ENCODE data around the gene ACAT2. TPM values are rescaled to one million over a fixed set of nuclear protein-coding genes. Genes with fewer than 3 reads are reported as not detected.

ACAT2 gene
- total RNA-seq, 6 experiments from 2014 or later, result 11.2 to 120 (median 52.2) TPM

- Histone ChIP-seq H3K4me1 (no peaks in the 10 kb centered on the region), H3K4me3 (no peak overlapping the region), H3K27me3 (no peaks in the 10 kb centered on the region), H3K27ac (no peak overlapping the region), H3K9me3 (no peaks in the 10 kb centered on the region), H3K36me3 (peaks cover 0 to 61% (median 13%) of the 10 kb centered on the region in 4 donors)
- TF ChIP-seq POLR2A (IDR thresholded peaks at IDR 0.05) (no peak), CTCF (IDR thresholded peaks at IDR 0.05) (no peak)
- 24% methylated on average over 1 of the region's 1 CpG for WGBS (ENCODE audit: insufficient coverage, low coverage, low lambda C conversion rate, missing lambda C conversion rate)
- no peak for DNase-seq
- intact Hi-C loops (cut with DNase I), result no loop called here
- ATAC-seq, result no peak
Observed at GRCh38 chr6:159772196-159772595, 10.4 kb downstream of the ACAT2 start.

GRCh38 chr6:159777240-159777904 is 15.5 kb downstream of the ACAT2 start:
- no peak overlapping the region for H3K4me3 ChIP-seq
- TF ChIP-seq POLR2A (IDR thresholded peaks at IDR 0.05) (no peak), CTCF (IDR thresholded peaks at IDR 0.05) (no peak)
- H3K27me3 ChIP-seq, result no peaks in the 10 kb centered on the region
- ATAC-seq (no peak), DNase-seq (no peak)
- no peak overlapping the region for H3K27ac ChIP-seq
- 76% methylated on average over 4 of the region's 7 CpGs for WGBS (ENCODE audit: insufficient coverage, low coverage, low lambda C conversion rate, missing lambda C conversion rate)
- H3K9me3 ChIP-seq, result no peaks in the 10 kb centered on the region
- intact Hi-C loops (cut with DNase I), result no loop called here
- H3K36me3 ChIP-seq, result peaks cover 12 to 81% (median 28%) of the 10 kb centered on the region in 4 donors
- peaks cover 0 to 11% (median 0%) of the 10 kb centered on the region in 4 donors for H3K4me1 ChIP-seq

GRCh38 chr6:159778131-159778530 is 16.3 kb downstream of the ACAT2 start:
- WGBS (ENCODE audit: insufficient coverage, low coverage, low lambda C conversion rate, missing lambda C conversion rate), result 46% methylated on average over 1 of the region's 1 CpG
- Histone ChIP-seq H3K9me3 (no peaks in the 10 kb centered on the region), H3K4me1 (peaks cover 0 to 11% (median 0%) of the 10 kb centered on the region in 4 donors), H3K27me3 (no peaks in the 10 kb centered on the region), H3K36me3 (peaks cover 12 to 84% (median 33%) of the 10 kb centered on the region in 4 donors), H3K27ac (no peak overlapping the region), H3K4me3 (no peak overlapping the region)
- ATAC-seq (no peak), DNase-seq (no peak)
- TF ChIP-seq POLR2A (IDR thresholded peaks at IDR 0.05), result no peak
- intact Hi-C loops (cut with DNase I), result no loop called here

GRCh38 chr6:159778542-159779103 is 16.8 kb downstream of the ACAT2 start:
- intact Hi-C loops (cut with DNase I), result no loop called here
- H3K4me1 ChIP-seq, result peaks cover 0 to 11% (median 0%) of the 10 kb centered on the region in 4 donors
- no peak overlapping the region for H3K27ac ChIP-seq
- no peak for TF ChIP-seq CTCF (IDR thresholded peaks at IDR 0.05)
- no peak for TF ChIP-seq POLR2A (IDR thresholded peaks at IDR 0.05)
- 50% methylated on average over 3 of the region's 3 CpGs for WGBS (ENCODE audit: insufficient coverage, low coverage, low lambda C conversion rate, missing lambda C conversion rate)
- H3K9me3 ChIP-seq, result no peaks in the 10 kb centered on the region
- no peaks in the 10 kb centered on the region for H3K27me3 ChIP-seq
- no peak for DNase-seq
- peaks cover 12 to 89% (median 38%) of the 10 kb centered on the region in 4 donors for H3K36me3 ChIP-seq
- no peak overlapping the region for H3K4me3 ChIP-seq
- peak in 1 of 4 donors; percentile 22 for ATAC-seq

GRCh38 chr6:159788276-159788675 is 26.4 kb downstream of the ACAT2 start:
- peaks cover 11 to 55% (median 27%) of the 10 kb centered on the region in 4 donors for H3K36me3 ChIP-seq
- TF ChIP-seq CTCF (IDR thresholded peaks at IDR 0.05) (no peak), POLR2A (IDR thresholded peaks at IDR 0.05) (no peak)
- peak overlapping the region; percentile 88 to 97 (median 95) for H3K4me3 ChIP-seq
- ATAC-seq (no peak), DNase-seq (no peak)
- H3K27ac ChIP-seq, result peak overlapping the region; percentile 95 to 100 (median 98)
- H3K4me1 ChIP-seq, result peaks cover 0 to 37% (median 12%) of the 10 kb centered on the region in 4 donors
- intact Hi-C loops (cut with DNase I), result no loop called here
- no peaks in the 10 kb centered on the region for H3K27me3 ChIP-seq
- H3K9me3 ChIP-seq, result no peaks in the 10 kb centered on the region
- WGBS (ENCODE audit: insufficient coverage, low coverage, low lambda C conversion rate, missing lambda C conversion rate), result 18% methylated on average over 15 of the region's 15 CpGs
